GM12872 (cell line): ENCODE data around the gene VSTM4.

Experiments
- TF ChIP-seq, protein P1 (sequence below): IDR thresholded peaks from 3 replicates; pipeline ENCODE4 v1.5.1; 2011; ENCODE audit warnings: low read depth, mild to moderate bottlenecking, low read length, moderate library complexity; ENCODE audit not compliant: insufficient read depth

Gene VSTM4

DNA sequence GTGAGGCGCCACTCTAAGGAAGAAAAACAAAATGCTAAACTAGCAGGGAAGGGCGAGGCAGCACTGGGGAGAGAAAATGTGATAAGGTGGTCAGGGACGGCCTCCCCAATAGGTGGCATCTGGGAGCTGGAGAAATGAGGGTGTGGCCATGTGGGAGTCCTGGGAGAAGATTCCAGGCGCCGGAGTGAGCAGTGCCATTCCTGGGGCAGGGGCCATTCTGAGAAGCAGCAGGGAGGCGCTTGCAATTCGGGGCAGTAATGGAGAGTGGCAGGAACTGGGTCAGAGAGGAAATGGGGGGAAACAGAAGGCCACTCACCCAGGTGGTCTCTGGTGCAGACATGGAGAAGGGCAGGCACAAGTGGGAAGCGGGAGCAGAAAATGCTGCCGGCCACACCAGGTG lies 113.9 kb downstream of the VSTM4 start:
- TF ChIP-seq, protein P1, sequence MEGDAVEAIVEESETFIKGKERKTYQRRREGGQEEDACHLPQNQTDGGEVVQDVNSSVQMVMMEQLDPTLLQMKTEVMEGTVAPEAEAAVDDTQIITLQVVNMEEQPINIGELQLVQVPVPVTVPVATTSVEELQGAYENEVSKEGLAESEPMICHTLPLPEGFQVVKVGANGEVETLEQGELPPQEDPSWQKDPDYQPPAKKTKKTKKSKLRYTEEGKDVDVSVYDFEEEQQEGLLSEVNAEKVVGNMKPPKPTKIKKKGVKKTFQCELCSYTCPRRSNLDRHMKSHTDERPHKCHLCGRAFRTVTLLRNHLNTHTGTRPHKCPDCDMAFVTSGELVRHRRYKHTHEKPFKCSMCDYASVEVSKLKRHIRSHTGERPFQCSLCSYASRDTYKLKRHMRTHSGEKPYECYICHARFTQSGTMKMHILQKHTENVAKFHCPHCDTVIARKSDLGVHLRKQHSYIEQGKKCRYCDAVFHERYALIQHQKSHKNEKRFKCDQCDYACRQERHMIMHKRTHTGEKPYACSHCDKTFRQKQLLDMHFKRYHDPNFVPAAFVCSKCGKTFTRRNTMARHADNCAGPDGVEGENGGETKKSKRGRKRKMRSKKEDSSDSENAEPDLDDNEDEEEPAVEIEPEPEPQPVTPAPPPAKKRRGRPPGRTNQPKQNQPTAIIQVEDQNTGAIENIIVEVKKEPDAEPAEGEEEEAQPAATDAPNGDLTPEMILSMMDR = no peak

DNA sequence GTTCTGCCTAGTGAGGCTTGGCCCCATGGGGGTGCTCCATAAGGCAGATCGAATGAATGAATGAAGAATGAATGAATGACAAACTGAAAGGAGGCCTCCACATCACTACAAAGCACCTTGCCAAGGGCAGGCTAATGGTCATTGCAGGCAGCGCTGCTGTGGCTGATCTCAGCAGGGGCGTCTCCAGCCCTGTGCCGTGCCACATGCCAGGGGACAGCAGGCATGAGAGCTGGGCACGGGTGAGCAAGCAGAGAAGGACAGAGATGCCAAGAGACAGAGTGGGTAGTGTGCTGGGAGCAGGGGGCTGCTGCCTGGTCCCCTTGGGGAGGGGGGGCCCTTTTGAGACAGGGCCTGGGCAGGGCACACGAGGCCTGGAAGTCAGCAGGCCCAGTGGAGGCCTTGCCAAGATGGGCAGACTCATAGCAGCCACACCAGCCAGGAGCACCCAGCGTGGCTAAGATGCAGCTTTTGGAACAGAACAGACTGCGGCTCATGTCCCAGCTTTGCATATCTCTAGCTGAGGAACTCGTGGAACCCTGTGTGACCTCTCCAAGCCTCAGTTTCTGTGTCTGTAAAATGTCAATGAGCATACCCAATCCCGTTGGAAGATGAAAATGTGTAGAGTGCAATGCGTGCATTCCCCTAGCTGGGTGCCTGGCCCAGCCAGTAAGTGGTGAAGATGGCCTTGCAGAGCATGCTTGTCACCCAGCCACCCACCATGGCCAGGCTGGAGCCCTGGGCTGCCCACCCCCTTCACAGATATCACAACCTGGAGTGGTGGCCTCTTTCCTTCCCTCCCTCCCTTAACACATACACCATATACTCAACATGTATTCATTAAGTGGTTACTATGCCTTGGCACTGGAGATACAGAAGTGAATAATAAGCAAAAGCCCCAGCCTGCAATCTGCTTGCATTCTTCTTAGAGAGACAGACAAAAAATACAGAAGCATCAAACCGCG lies 114.6 kb downstream of the VSTM4 start:
- TF ChIP-seq, protein P1 = no peak

DNA sequence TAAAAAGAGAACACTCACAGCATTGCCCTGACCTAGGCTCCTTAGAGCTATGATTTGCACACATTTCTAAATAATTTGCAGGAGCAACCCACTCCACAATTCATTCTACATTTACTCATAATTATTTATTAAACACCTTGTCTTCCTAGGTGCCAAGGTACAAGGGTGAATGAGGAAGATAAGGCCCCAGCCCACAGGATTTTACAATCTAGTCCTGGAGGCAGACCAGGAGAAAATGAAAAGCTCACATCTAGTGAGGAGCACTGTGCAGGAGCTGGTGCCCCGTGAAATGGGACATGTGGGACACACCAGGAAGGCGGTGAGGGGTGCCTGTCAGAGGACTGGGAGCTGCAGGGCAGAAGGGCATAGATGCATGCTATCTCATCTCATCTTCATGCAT lies 116.0 kb downstream of the VSTM4 start:
- TF ChIP-seq, protein P1 = no peak

DNA sequence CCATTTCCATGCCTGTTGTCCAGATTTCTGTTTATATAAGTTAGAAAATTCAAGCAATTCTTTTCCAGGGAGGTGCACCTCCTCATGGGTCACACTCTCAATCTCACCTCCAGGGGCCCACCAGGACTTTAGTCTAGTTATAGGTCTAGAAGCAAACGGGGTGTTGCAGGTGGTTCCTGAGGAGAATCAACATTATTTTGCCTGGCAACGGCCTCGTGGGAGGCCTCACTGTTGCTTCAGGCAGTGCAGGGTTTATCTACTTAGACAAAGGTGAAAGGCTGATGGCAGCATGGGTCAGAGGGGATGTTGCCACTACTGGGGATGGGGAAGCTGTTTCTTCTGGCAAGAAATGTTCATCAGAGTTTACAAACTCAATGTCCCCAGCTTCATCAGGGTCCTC lies 119.0 kb downstream of the VSTM4 start:
- TF ChIP-seq, protein P1 = no peak

DNA sequence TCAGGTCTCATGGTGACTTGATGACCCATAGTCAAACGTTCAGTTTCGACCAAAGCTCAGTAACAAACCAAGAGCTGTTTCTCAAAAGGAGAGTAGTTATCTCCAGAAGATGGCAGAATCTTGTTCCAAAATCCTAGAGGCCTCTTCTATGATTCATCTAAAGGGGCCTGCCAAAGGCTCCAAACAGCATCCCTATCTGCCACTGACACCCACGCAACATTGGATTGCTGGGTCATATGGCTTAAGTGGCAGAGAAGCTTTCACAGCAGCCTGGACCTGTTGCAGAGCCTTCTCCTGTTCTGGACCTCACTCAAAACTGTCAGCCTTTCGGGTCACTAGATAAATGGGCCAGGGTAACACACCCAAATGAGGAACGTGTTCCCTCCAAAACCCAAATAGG lies 121.7 kb downstream of the VSTM4 start:
- TF ChIP-seq, protein P1 = no peak

DNA sequence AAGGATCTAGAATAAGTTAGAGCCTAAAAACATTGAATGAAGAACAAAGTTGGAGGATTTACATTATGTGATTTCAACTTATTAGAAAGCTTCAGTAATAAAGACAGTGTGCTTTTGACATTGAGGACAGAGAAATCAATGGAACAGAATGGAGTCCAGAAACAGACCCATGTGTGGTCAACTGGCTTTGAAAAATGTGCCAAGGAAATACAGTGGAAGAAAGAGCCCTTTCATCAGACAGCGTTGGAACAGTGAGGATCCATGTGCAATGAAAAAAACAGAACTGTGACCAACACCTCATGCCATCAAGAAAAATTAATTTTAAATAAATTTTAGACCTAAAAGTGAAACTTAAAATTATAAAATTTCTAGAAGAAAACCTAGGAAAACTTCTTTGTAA lies 125.1 kb downstream of the VSTM4 start:
- TF ChIP-seq, protein P1 = no peak

DNA sequence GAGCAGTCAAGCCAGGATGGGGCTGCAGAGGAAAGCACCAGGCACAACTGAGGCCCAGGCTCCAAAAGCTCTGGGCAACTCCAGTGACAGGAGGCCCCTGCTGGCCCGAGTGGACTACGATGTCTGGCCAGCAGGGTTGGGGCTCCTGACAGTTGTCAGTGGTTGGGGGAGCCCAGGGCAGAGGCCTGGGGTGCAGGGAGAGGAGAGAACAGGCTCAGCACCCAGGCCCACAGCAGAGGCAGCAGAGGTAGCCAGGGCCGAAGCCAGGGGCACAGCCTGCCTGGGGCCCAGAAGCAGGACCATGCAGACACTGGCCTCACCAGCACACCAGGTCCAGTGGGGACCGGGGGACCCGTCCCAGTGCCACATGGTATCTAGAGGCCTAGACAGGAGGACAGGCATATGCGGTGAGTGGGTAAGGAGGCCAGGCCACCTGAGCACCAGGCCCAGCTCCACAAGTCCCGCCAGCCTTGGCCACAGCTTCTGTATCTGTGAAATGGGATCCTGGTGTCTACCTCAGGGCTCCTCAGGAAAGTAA lies 129.6 kb downstream of the VSTM4 start:
- TF ChIP-seq, protein P1 = no peak
